Stomach (tissue), 9 donors: Measurements from ENCODE around the gene DNLZ. TPM values are rescaled to one million over a fixed set of nuclear protein-coding genes. Genes with fewer than 3 reads are reported as not detected.

Source experiments
- DNase-seq, 2 donors: peaks; one replicate each; pipeline versions ENCODE4 v3.0.0 to v3.0.0-alpha.2; 2013 to 2019
- H3K27ac ChIP-seq, 5 donors: fragments of 200-600 bp in 4 of 5; sonication (generic) in 4 of 5; one replicate each; pipeline ENCODE4 v1.5.1; 2013 to 2019; ENCODE audit warnings: mild to moderate bottlenecking in 1 of 5, moderate library complexity in 1 of 5
- H3K27me3 ChIP-seq, 3 donors: fragments of 200-600 bp; sonication (generic); one replicate each; pipeline ENCODE4 v1.5.1; 2017 to 2019; ENCODE audit warnings: mixed run types in 1 of 3
- H3K36me3 ChIP-seq, 4 donors: fragments of 200-600 bp; sonication (generic); 1 replicate in 3 of 4; 2 replicates in 1 of 4; pipeline ENCODE4 v1.5.1; 2016 to 2019
- H3K4me1 ChIP-seq, 4 donors: fragments of 200-600 bp; sonication (generic); one replicate each; pipeline ENCODE4 v1.5.1; 2016 to 2019
- H3K4me3 ChIP-seq, 4 donors: fragments of 200-600 bp; sonication (generic) in 3 of 4; one replicate each; pipeline ENCODE4 v1.5.1; 2016 to 2019; ENCODE audit warnings: mild to moderate bottlenecking in 1 of 4
- H3K9me3 ChIP-seq, 4 donors: fragments of 200-600 bp; sonication (generic); one replicate each; pipeline ENCODE4 v1.5.1; 2016 to 2019
- CTCF ChIP-seq, 7 experiments: fragments of 450-650 bp in 4 of 7; fragments of 200-600 bp in 3 of 7; sonication (generic) in 3 of 7; IDR thresholded peaks; one replicate each; pipeline ENCODE4 v1.5.1; 2016 to 2019; ENCODE audit warnings: antibody characterized with exemption in 7 of 7, control low read depth in 2 of 7, mild to moderate bottlenecking in 1 of 7
- EP300 ChIP-seq: sonication (generic); formaldehyde crosslinking; IDR thresholded peaks from one replicate; pipeline ENCODE4 v1.6.1; 2017; ENCODE audit warnings: antibody characterized with exemption
- POLR2A ChIP-seq, 4 donors: fragments of 450-650 bp; IDR thresholded peaks; one replicate each; pipeline ENCODE4 v1.6.1; 2016; ENCODE audit warnings: antibody characterized with exemption in 4 of 4, control low read depth in 2 of 4, mild to moderate bottlenecking in 1 of 4, moderate library complexity in 1 of 4
- POLR2AphosphoS5 ChIP-seq, 3 donors: sonication (generic); formaldehyde crosslinking; IDR thresholded peaks; one replicate each; pipeline ENCODE4 v1.6.1; 2016; ENCODE audit warnings: antibody characterized with exemption in 3 of 3
- WGBS, 5 donors: extraction: QIAGEN DNeasy Blood & Tissue Kit in 3 of 5; methylation state at CpG; one replicate each; pipeline versions ENCODE4 v1.1.5 to v1.1.7; 2013 to 2018; 5-methylcytosine and 5-hydroxymethylcytosine counted together
- intact Hi-C: fragments of 100-400 bp; cut with DNase I; formaldehyde crosslinking; loops from one replicate; pipeline ENCODE4 v1.15.1; 2023; ENCODE audit warnings: low total_unique reads
- polyA plus RNA-seq, 3 donors: library from polyadenylated mRNA; stranded (reverse); fragments of 200-250 nt; gene quantifications; one replicate each; pipeline ENCODE4 v1.2.3, GENCODE V29; 2013
- total RNA-seq, 5 donors: library from RNA; depleted of rRNA; stranded (reverse); fragments of >200 nt; gene quantifications; one replicate each; pipeline versions ENCODE4 v1.1.0 to v1.2.3, GENCODE V29; 2014 to 2016
- donor health status: healthy with polysubstance abuse.
- donor health status: Bipolar disorder and iron deficiency.
- donor health status: healthy.

Gene DNLZ
- total and polyA plus RNA-seq, 8 donors: 1.3 to 16.8 (median 10.1) TPM; not detected in 1

- 77 to 83% (median 79%) methylated on average over 40 to 54 of the region's 54 CpGs for WGBS, 5 donors
- Histone ChIP-seq H3K4me1 (peaks cover 5 to 40% (median 15%) of the 10 kb centered on the region in 4 donors), H3K9me3 (no peaks in the 10 kb centered on the region), H3K4me3 (no peak overlapping the region), H3K27ac (no peak overlapping the region), H3K27me3 (no peaks in the 10 kb centered on the region), H3K36me3 (peaks cover 2 to 39% (median 29%) of the 10 kb centered on the region in 4 donors)
- intact Hi-C loops: no loop called here
- DNase-seq: no peak
- TF ChIP-seq POLR2AphosphoS5 (IDR thresholded peaks at IDR 0.05) (no peak), POLR2A (IDR thresholded peaks at IDR 0.05) (no peak), CTCF (IDR thresholded peaks at IDR 0.05) (no peak), EP300 (no peak)
Measured at GRCh38 chr9:136355616-136356557, 7.7 kb downstream of the DNLZ start.

GRCh38 chr9:136354592-136355085, 8.9 kb downstream of the DNLZ start:
- Histone ChIP-seq H3K36me3 (peaks cover 2 to 45% (median 32%) of the 10 kb centered on the region in 4 donors), H3K4me1 (peaks cover 5 to 36% (median 15%) of the 10 kb centered on the region in 4 donors), H3K9me3 (no peaks in the 10 kb centered on the region), H3K27ac (peak overlapping the region in 2 of 5 donors; percentile 41 to 53), H3K27me3 (no peaks in the 10 kb centered on the region), H3K4me3 (no peak overlapping the region)
- intact Hi-C loops: no loop called here
- TF ChIP-seq EP300 (no peak), POLR2AphosphoS5 (IDR thresholded peaks at IDR 0.05) (no peak), CTCF (IDR thresholded peaks at IDR 0.05) (no peak), POLR2A (IDR thresholded peaks at IDR 0.05) (no peak)
- peak in 1 of 2 donors; percentile 85 for DNase-seq
- WGBS, 5 donors: 26 to 49% (median 40%) methylated on average over 15 to 17 of the region's 17 CpGs

DNA sequence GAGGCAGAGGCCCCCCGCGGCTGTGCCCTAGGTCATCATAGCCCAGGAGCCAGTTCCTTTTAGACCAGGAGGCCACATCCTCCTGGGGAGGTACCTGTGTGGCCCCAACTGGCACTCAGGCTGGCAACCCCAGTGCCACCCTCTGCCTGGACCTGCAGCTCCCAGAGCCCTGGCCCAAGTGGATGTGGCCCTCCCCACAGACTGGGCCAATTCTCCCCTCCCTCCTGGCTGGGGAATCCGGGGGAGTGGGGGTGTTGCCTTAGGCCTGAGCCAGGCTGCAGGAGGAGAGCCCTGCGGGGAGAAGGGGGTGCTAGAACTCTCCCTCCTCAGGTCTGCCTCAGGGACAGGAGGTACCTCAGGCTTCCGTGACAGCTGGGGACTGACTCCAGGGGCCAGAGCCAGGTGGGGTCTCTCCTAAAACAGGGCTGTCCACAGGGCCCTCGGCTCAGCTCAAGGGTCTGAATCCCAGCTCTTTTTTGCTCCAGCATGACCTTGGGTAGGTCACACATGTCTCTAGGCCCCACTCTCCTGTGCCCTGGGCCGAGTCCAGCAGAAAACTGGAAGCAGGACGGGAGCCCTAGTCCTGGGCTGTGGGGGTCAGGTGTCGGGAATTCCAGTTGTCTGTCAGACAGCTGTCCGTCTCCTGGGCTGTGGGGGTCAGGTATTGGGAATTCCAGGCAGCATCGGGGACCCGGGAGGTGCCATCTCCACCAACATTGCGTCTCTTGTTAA, 9.6 kb downstream of the DNLZ start:
- Histone ChIP-seq H3K36me3 (peaks cover under 1 to 45% (median 34%) of the 10 kb centered on the region in 4 donors), H3K27me3 (no peaks in the 10 kb centered on the region), H3K4me1 (peaks cover 5 to 36% (median 15%) of the 10 kb centered on the region in 4 donors), H3K4me3 (no peak overlapping the region), H3K9me3 (no peaks in the 10 kb centered on the region), H3K27ac (peak overlapping the region in 2 of 5 donors; percentile 41 to 53)
- intact Hi-C loops: no loop called here
- DNase-seq: no peak
- WGBS, 5 donors: 48 to 72% (median 67%) methylated on average over 5 to 13 of the region's 13 CpGs
- TF ChIP-seq EP300 (no peak), CTCF (IDR thresholded peaks at IDR 0.05) (no peak), POLR2AphosphoS5 (IDR thresholded peaks at IDR 0.05) (no peak), POLR2A (IDR thresholded peaks at IDR 0.05) (no peak)

GRCh38 chr9:136353088-136353487, 10.5 kb downstream of the DNLZ start:
- TF ChIP-seq CTCF (IDR thresholded peaks at IDR 0.05): no peak
- TF ChIP-seq POLR2A (IDR thresholded peaks at IDR 0.05): no peak
- no peak for TF ChIP-seq EP300
- no peak for TF ChIP-seq POLR2AphosphoS5 (IDR thresholded peaks at IDR 0.05)
- Histone ChIP-seq H3K9me3 (no peaks in the 10 kb centered on the region), H3K27me3 (no peaks in the 10 kb centered on the region), H3K27ac (peak overlapping the region in 1 of 5 donors; percentile 53), H3K4me3 (no peak overlapping the region), H3K36me3 (peaks cover 0 to 44% (median 25%) of the 10 kb centered on the region in 4 donors), H3K4me1 (peaks cover 5 to 36% (median 15%) of the 10 kb centered on the region in 4 donors)
- intact Hi-C loops: no loop called here
- 70 to 85% (median 79%) methylated on average over 8 to 11 of the region's 11 CpGs for WGBS, 5 donors
- no peak for DNase-seq
